NCI-H2107 treated with DMSO at 0.1 percent for 48 hours (cell line): Measurements from ENCODE around the gene ADPGK.
"Not testable (repeated sequence)": the region's sequence is repeated elsewhere in the genome, so short reads cannot be mapped to it uniquely, and the experiment has no call there.

Experiments used
- DNase-seq: peaks from one replicate; lab custom pipeline; 2025; ENCODE audit not compliant: unreplicated experiment; lab: John Stamatoyannopoulos, UW

The ADPGK gene

DNA sequence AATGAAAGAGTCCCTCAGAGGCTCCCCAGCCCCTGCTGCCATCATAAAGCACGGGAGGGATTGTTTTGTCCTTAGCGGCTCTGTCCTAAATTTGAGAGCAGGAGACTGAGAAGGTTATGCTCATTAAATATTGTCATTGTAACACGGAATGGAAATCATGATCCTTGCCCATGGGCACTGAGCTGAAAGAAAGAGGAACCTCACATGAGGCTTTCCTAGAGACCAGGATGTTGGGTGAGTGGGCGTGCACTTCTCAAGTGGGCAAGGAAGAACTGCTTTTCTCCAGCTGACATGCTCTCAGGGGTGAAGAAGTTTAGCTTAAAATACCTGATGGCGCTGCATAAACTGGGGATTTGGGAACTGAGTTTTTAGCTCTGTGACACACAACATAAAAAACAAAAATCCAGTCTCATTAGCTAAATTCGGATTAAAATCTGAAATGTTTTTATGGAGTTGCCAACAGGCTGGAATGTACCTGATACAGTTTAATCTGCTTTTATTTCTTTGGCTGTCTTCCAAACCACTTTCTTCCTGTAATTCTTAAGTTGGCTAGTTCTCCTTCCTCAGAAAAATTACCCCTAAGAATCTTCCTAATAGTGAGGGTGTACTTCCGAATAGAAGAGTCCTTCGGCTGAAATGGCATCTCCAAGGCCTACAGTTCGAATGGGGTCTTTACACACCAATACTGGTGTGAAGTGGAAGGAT, 31.7 kb downstream of the ADPGK start:
- DNase-seq: no peak

DNA sequence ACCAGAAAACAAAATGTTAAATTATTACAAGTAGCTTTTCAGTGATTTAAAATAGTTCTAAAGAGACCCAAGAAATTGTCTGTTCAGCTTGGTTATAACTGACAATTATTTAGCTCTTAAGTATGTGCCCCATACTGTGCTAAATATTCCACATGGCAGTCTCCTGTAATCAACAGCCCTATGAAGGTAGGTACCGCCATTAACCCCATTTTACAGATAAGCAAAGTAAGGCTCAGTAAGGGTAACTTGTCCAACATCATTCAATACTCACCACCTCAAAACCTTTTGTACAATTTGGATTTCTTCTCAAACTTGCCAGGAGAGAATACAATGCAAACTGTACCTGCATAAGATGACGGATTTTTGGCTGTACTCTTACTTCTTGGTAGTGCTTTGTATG, 33.9 kb downstream of the ADPGK start:
- no peak for DNase-seq

DNA sequence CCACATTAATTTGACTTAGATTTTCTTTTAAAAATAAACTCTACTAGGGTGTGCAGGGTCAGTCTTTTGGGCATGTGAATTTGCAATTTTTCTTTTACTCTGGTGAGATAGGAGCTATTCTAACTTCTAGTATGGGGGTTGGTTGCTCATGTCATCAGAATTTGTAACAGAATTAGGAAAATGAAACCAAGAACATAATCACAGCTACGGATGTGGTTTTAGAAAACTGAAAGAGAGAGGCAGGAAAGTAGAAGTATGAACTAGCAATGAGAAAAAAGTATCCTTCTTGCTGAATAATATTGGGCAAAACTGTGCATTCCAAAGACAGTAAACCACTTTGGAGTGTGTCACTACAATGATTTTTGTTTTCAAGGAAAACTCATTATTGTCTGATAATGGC, 43.3 kb downstream of the ADPGK start:
- DNase-seq: no peak

DNA sequence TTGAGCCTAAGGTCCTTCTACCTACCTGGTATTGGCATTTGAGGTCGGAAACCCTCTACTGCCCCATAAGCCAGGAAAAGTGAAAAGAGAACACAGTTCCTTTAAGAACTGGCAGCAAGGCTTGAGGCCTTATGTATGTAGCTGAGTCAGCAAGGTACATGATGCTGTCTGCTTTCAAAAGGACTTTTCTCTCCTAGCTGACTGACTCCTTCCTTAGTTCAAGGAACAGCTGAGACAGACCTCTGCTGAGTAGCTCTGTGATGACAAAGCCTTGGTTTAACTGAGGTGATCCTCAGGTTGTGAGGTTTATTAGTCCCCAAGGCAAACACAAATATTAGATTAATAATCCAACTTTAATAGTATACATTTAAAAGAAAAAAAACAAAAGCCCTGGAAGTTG, 45.8 kb downstream of the ADPGK start:
- DNase-seq: no peak

DNA sequence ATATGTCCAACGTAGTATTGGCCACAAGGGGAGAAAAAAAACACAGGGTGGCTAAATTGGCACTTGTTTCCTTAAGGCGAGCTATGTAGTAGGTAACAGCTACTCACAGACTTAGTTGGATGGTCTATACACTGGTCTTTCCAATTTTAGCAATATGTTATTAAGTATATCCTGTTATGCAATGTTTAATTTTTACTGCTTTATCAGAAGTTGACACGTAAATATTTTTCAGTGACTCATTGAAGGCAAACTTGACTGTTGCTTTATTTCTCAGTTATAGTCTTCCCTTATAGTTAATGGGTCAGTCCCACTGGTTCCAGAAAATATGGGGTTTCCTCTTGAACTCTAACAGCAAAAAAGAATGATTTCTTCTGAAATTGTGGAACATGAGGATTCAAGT, 46.5 kb downstream of the ADPGK start:
- no peak for DNase-seq

DNA sequence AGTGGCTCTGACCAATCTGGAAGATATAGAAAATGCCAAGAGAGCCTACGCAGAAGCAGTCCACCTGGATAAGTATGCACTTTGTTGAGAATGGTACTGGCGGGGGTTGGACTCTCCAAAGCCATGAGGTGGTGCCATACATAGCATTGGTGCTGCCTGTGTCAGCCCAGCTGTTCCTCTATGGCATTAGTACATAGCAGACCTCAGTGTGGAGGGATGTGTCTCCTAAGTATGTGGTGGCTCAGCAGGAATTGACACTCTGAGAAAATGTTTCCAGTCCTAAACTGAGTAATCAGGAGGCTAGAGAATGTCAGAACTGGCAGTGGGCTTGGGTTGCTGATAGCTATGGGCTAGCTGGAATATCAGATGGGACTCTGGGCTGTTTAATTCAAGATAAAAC, 48.4 kb downstream of the ADPGK start:
- no peak for DNase-seq

DNA sequence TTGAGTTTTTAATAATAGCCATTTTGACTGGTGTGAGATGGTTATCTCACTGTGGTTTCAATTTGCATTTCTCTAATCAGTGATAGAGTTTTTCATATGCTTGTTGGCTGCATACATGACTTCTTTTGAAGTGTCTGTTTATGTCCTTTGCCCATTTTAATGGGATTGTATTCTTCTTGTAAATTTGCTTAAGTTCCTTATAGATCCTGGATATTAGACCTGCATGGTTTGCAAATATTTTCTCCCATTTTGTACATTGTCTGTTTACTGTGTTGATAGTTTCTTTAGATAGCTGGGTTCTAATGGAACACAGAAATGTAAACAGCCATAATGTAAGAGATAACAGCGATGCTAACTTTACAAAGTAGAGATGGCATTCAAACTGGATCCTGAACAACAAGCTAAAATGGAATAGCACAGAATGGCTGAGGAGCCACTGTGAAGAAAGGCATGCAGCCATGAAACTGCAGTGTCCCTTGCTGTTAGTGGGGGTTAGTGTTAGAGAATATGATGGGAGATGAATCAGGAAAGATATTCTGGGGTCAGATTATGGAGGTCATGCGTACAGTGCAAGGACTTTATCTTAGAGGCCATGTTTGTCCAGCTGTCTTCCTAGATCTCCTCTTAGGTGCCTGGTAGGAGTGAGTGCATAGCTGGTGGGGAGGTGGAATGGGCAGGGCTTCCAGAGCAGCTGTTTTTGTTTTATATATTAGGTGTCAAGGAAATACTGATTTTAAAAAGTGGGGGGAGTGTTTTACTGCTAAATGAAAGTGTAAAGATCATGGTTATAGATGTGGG, 49.4 kb downstream of the ADPGK start:
- DNase-seq: no peak

DNA sequence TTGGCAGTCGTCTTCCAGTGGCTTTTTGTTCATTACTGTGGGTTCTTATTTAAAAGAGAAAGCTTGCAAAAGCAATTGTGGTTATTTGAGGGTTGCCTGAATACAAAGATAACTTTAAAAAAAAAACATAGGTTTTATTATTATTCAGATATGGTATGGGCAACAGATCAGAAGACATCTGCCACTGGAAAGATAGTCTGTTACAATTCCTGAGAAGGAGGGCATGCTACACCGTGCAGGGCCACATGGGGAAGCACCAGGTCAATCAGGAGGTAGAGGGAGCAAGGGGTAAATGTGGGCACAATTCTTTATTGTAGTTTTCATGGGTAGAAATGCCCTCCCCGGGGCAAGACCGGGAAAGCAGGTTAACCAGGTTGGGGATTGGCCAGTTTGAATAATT, 51.0 kb downstream of the ADPGK start:
- no peak for DNase-seq

DNA sequence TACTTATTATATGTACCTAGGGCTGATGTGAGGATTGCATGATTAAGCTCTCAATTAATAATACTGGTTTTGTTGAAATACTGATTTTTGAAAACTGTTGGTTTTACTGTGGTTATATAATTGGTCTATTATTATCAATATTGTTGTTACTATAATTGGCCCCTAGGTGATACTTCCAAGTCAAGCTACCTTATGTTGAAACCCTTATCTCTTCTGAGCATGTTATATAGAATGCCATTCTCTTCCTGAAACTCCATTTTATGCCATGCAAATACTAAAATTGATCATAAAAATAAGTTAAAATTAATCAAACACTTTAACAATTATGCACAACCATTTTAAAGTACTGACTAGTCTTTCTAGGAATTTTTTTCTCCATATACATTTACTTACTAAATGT, 51.5 kb downstream of the ADPGK start:
- no peak for DNase-seq

DNA sequence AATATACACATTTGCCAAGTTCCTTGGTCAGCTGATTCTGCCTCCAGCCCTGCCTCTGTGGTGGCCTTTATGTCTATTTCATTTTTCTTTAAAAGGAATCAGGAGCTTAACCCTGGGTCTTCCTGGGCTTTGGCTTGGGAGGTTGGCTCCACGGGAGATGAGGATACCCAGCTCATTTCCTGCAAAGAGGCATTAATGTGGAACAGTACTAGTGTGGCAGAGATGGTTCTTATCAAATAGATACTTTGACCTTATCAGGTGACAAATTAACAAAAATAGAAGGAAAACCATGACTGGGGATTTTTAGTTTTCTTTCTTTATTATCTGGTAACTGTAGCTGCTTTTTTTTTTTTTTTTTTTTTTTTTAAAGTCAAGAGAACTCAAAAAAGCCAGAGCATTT, 54.7 kb downstream of the ADPGK start:
- no peak for DNase-seq

DNA sequence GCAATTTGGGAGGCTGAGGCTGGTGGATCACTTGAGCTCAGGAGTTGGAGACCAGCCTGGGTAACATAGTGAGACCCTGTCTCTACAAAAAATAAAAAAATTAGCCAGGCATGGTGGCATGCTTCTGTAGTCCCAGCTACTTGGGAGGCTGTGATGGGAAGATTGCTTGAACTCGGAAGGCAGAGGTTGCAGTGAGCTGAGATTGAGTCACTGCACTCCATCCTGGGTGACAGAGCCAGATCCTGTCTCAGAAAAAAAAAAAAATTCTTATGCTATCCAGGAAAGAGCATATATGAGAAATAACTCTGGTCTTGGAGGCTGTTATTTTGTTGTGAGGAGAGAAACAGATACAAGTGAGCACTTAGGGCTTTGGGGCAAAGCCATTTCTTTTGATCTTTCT, 55.3 kb downstream of the ADPGK start:
- not testable (repeated sequence) for DNase-seq

DNA sequence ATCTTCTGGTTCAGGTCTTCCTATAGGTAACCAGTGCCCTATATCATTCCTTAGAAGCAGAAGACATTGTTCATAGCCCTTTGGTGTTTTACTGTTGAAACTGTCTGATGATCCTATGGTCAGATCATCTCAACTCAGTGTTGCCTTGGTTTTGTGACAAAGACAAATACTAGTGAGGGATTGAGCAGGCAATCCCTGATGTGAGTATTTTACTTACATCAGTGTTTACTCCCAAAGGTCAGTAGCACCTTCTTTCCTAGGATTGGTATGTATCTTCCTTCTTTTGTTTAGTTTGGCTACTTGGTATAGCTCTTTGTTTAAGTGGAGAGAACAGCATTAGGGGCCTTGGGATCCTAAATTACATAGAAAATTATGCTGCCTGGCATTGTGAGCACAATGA, 56.4 kb downstream of the ADPGK start:
- DNase-seq: no peak

DNA sequence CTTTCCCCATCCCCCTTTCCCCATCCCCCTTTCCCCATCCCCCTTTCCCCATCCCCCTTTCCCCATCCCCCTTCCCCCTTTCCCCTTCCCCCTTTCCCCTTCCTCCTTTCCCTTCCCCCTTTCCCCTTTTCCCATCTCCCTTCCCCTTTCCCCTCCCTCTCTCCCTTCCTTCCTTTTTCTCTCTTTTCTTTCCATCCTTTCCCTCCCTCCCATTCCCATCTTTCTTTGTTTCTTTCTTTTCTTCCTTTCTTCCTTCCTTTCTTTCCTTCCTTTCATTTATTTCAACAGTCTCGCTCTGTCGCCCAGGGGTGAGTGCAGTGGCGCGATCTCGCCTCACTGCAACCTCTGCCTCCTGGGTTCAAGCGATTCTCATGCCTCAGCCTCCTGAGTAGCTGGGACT, 57.7 kb downstream of the ADPGK start:
- DNase-seq: not testable (repeated sequence)

DNA sequence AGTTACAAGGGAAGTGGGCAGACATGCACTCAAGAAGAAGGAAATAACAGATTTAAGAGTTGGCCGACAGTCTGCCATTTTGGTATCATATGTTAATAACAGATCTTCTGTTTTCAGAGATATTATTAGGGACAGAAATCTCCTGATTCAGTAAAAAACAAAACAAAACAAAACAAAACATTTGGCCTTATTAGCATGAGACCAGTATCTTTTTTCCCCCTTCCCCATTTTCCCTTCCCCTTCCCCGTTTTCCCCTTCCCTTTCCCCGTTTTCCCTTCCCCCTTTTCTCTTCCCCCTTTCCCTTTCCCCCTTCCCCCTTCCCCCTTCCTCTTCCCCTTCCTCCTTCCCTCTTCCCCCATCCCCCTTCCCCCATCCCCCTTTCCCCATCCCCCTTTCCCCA, 58.1 kb downstream of the ADPGK start:
- DNase-seq: no peak

DNA sequence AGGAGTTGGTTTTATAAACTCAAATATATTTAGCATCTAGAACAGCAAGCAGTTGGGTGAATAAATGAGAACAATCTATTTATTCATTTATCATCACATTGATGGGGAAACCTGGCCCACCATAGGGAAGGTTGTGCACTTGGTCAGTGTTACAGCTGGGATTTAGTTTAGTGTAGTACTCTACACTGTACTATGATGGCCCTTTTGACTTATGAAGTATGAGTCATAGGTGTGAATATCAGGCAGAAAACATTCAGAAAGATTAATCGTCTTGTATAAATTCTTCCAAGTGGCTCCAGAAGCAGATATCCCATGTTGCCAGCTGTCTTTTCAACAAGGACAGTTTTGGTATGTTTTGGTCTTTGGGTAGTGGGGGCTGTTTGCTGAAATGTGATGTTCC, 59.5 kb downstream of the ADPGK start:
- DNase-seq: no peak

DNA sequence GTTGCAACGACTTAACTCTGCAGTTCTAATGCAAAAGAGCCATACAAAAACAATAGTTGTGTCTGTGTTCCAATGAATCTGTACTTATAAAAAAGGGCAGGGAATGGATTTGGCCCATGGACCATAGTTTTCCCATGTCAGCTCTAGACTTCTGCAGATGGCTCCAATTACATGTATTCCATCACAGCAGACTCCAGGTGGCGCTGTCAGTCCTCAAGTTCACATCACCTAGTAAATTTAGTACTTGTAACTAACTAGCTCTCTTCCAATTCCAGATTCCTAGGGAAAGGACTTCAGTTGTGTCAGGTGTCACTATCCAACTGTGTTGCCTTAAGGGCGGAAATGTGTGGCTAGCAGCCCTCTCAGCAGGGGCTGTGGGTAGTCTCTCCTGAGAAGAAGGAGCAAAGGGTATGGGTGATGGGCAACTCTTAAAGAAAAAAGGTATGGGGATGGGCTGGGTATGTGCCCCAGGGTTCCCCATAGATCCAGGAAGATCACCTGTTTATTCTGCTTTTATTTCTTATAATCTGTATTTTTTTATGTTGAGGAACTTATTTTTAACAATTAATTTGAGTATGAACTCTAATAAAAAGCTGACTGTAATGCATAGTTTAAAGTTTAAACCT, 61.4 kb downstream of the ADPGK start:
- peak; percentile 26 for DNase-seq

DNA sequence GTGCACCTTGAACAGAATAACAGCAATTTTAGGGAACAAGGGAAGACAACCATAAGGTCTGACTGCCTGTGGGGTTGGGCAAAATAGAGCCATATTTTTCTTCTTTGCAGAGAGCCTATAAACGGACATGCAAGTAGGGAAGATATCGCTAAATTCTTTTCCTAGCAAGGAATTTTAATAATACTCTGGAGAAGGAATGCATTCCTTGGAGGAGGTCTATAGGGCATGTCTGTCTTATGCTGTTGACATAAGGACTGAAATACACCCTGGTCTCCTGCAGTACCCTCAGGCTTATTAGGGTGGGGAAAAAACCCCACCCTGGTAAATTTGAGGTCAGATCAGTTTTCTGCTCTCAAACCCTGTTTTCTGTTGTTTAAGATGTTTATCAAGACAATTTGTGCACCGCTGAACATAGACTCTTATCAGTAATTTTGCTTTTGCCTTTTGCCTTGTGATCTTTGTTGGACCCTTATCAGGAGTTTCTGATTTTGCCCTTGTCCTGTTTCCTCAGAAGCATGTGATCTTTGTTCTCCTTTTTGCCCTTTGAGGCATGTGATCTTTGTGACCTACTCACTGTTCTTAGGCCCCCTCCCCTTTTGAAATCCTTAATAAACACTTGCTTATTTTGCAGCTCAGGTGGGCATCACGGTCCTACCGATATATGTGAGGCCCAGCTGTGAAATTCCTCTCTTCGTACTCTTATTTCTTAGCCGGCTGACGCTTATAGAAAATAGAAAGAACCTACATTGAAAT, 74.8 kb downstream of the ADPGK start:
- DNase-seq: not testable (repeated sequence)

DNA sequence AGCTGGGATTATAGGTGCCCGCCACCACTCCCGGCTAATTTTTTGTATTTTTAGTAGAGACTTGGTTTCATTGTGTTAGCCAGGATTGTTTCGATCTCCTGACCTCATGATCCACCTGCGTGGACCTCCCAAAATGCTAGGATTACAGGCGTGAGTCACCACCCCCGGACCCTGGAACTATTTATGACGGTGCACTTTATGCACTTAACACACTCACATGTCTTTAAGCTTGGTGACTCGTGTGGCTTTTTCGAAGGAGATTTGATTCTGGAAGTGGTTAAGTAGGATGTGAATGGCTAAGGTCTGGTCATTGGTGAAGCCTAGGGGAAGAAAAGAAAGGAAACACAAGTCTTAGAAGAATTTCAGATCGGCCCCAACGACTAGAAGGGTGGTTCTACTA, 77.3 kb downstream of the ADPGK start:
- no peak for DNase-seq
